HepG2 (cell line): ENCODE data around the gene REEP2. TPM values are rescaled to one million over a fixed set of nuclear protein-coding genes. Genes with fewer than 3 reads are reported as not detected.

Experiments
- ARNT2 ChIP-seq: sonication (generic); formaldehyde crosslinking; IDR thresholded peaks from 2 replicates; pipeline ENCODE4 v1.8.0; 2022; ENCODE audit warnings: mild to moderate bottlenecking, low read depth, missing genetic modification reagents, moderate library complexity
- CERS6 ChIP-seq: sonication (generic); formaldehyde crosslinking; IDR thresholded peaks from 2 replicates; pipeline ENCODE4 v1.5.0; 2020; ENCODE audit warnings: missing genetic modification reagents
- ETV5 ChIP-seq: IDR thresholded peaks from 2 replicates; pipeline ENCODE4 v1.6.1; 2018; ENCODE audit warnings: missing biosample characterization, missing genetic modification reagents, inconsistent platforms, borderline replicate concordance
- ETV6 ChIP-seq: sonication (generic); formaldehyde crosslinking; conservative IDR thresholded peaks from 2 replicates; pipeline ENCODE4 v1.4.0; 2020; ENCODE audit warnings: missing genetic modification reagents
- GLMP ChIP-seq: sonication (generic); formaldehyde crosslinking; IDR thresholded peaks from 2 replicates; pipeline ENCODE4 v1.9.0; 2021; ENCODE audit warnings: missing genetic modification reagents, mild to moderate bottlenecking, borderline replicate concordance
- HOXA5 ChIP-seq: sonication (generic); formaldehyde crosslinking; IDR thresholded peaks from 2 replicates; pipeline ENCODE4 v1.4.0; 2020; ENCODE audit warnings: missing genetic modification reagents
- KDM2A ChIP-seq: sonication (generic); formaldehyde crosslinking; IDR thresholded peaks from 2 replicates; pipeline ENCODE4 v1.4.0; 2020; ENCODE audit warnings: low read depth, missing genetic modification reagents, borderline replicate concordance
- LCORL ChIP-seq, 2 experiments: fragments of 450-650 bp in 1 of 2; sonication (generic) in 1 of 2; formaldehyde crosslinking in 1 of 2; IDR thresholded peaks; 2 replicates each; pipeline versions ENCODE4 v1.5.0 to v1.6.1; 2017 to 2020; ENCODE audit warnings: antibody characterized with exemption in 1 of 2, missing genetic modification reagents in 1 of 2
- MAF1 ChIP-seq: sonication (generic); formaldehyde crosslinking; IDR thresholded peaks from 2 replicates; pipeline ENCODE4 v1.5.0; 2020; ENCODE audit warnings: missing genetic modification reagents, borderline replicate concordance
- ONECUT2 ChIP-seq: sonication (generic); formaldehyde crosslinking; IDR thresholded peaks from 2 replicates; pipeline ENCODE4 v1.4.0; 2020; ENCODE audit warnings: missing genetic modification reagents
- PHF8 ChIP-seq: sonication (generic); formaldehyde crosslinking; IDR thresholded peaks from 2 replicates; pipeline ENCODE4 v1.5.0; 2020; ENCODE audit warnings: missing genetic modification reagents
- PITX1 ChIP-seq: sonication (generic); formaldehyde crosslinking; IDR thresholded peaks from 2 replicates; pipeline ENCODE4 v1.5.1; 2020; ENCODE audit warnings: mild to moderate bottlenecking, missing genetic modification reagents
- PPARG ChIP-seq: conservative IDR thresholded peaks from 2 replicates; pipeline ENCODE4 v1.6.1; 2016; ENCODE audit warnings: missing biosample characterization, missing genetic modification reagents
- RBM22 ChIP-seq: fragments of 200-400 bp; formaldehyde crosslinking; optimal IDR thresholded peaks from 2 replicates; pipeline ENCODE3; 2017; ENCODE audit warnings: mild to moderate bottlenecking, low read length, moderate library complexity
- RELA ChIP-seq: sonication (generic); formaldehyde crosslinking; IDR thresholded peaks from 2 replicates; pipeline ENCODE4 v1.4.0; 2020; ENCODE audit warnings: missing genetic modification reagents
- REPIN1 ChIP-seq: sonication (generic); formaldehyde crosslinking; IDR thresholded peaks from 2 replicates; pipeline ENCODE4 v1.8.0; 2022; ENCODE audit warnings: missing genetic modification reagents, low read depth, mild to moderate bottlenecking, borderline replicate concordance
- SMARCE1 ChIP-seq: fragments of 450-650 bp; IDR thresholded peaks from 2 replicates; pipeline ENCODE4 v1.6.1; 2017; ENCODE audit warnings: borderline replicate concordance
- SMYD3 ChIP-seq: sonication (generic); formaldehyde crosslinking; IDR thresholded peaks from 2 replicates; pipeline ENCODE4 v1.8.1; 2023; ENCODE audit warnings: mild to moderate bottlenecking, missing genetic modification reagents
- SNAI1 ChIP-seq: sonication (generic); formaldehyde crosslinking; IDR thresholded peaks from 2 replicates; pipeline ENCODE4 v1.5.0; 2020; ENCODE audit warnings: mild to moderate bottlenecking, missing genetic modification reagents, borderline replicate concordance
- YY1 ChIP-seq: IDR thresholded peaks from 2 replicates; pipeline ENCODE4 v1.6.1; 2011; ENCODE audit warnings: low read length, low read depth, moderate library complexity, mild to moderate bottlenecking; ENCODE audit not compliant: insufficient read depth, insufficient replicate concordance
- ZNF274 ChIP-seq: sonication (generic); formaldehyde crosslinking; IDR thresholded peaks from 2 replicates; pipeline ENCODE4 v1.5.1; 2020; ENCODE audit warnings: mild to moderate bottlenecking, missing genetic modification reagents
- ZNF484 ChIP-seq: sonication (generic); formaldehyde crosslinking; IDR thresholded peaks from 2 replicates; pipeline ENCODE4 v1.5.1; 2020; ENCODE audit warnings: mild to moderate bottlenecking, low read depth, missing genetic modification reagents, borderline replicate concordance
- ZNF619 ChIP-seq: sonication (generic); formaldehyde crosslinking; IDR thresholded peaks from 2 replicates; pipeline ENCODE4 v1.4.0; 2020; ENCODE audit warnings: mild to moderate bottlenecking, missing genetic modification reagents
- ZNF740 ChIP-seq: sonication (generic); formaldehyde crosslinking; IDR thresholded peaks from 2 replicates; pipeline ENCODE4 v1.4.0; 2020; ENCODE audit warnings: missing genetic modification reagents
- polyA plus RNA-seq, 8 experiments: library from polyadenylated mRNA; depleted of rRNA in 3 of 8; stranded (reverse) in 7 of 8; unstranded in 1 of 8; fragments of >200 nt; fragmentation: Illumina TruSeq in 4 of 8; extraction: Trizol in 4 of 8; gene quantifications; 2 replicates each; pipeline versions ENCODE4 v1.2.1 to v1.2.3, GENCODE V29; 2011 to 2016; ENCODE audit warnings: low read depth in 4 of 8, missing spikeins in 1 of 8, mixed read lengths in 1 of 8; ENCODE audit not compliant: insufficient read depth in 1 of 8
- total RNA-seq, 5 experiments: library from RNA; depleted of rRNA; stranded (reverse); fragments of >200 nt; fragmentation: Illumina TruSeq; extraction: Trizol; gene quantifications; 2 replicates each; pipeline ENCODE4 v1.2.3, GENCODE V29; 2016; ENCODE audit warnings: low read depth in 1 of 5
- TF ChIP-seq, protein P1 (sequence below): sonication (generic); formaldehyde crosslinking; IDR thresholded peaks from 2 replicates; pipeline ENCODE4 v1.9.0; 2022; ENCODE audit warnings: missing genetic modification reagents, mild to moderate bottlenecking, borderline replicate concordance

REEP2 gene
- total and polyA plus RNA-seq, 2 of the 13 experiments (the other 11 are each of a cell fraction or from before 2014, with no cell fraction given): 5.3 to 7.8 TPM

DNA sequence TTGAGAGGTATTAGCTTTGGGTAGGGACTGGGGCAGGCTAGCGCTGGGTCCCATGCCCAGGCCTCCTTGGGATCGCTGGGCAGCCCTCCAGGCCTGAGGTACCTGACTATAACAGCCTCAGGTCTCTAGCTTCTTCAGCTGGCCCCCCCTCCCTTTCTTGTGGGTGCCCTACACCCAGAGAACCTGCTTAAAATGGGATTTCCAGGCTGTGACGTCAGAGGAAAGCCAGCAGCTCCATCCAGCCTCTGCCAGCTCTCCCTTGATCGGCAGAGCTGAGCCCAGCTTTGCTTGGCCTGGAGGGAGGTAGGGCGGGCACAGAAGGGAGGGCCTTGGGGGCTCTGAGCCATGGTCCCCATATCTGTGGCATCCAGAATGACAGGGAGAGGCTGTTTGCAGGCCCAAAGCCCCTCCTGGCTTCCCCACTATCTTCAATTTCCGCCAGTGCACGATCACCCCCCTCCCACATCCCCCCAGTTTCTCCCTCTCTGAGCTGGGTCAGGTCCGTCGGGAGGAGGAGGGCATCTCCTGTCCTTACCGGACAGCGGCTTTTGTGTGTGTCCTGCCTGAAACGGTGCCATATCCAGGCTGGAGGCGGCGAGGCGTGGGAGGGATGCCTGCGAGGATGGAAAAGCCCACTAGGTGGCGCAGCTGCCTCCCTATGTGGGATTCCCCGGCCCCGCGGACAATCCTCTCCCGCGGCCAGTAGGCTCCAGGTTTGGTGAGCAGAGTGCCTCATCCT is 10.8 kb downstream of the REEP2 start (continued):
- 0 out of 2 replicates have a peak, but pooled peaks have one; percentile 37 for TF ChIP-seq PITX1 (CRISPR knock-in tag)
- peak; percentile 66; the same call in 1 of the 2 replicates for TF ChIP-seq KDM2A
- TF ChIP-seq ZNF274 (CRISPR knock-in tag): peak; percentile 60; the same call in 1 of the 2 replicates
- peak; percentile 85 for TF ChIP-seq ZNF619 (CRISPR knock-in tag)
- no peak for TF ChIP-seq ZNF484 (CRISPR knock-in tag)
- no peak for TF ChIP-seq ETV6 (CRISPR knock-in tag)
- TF ChIP-seq, protein P1, sequence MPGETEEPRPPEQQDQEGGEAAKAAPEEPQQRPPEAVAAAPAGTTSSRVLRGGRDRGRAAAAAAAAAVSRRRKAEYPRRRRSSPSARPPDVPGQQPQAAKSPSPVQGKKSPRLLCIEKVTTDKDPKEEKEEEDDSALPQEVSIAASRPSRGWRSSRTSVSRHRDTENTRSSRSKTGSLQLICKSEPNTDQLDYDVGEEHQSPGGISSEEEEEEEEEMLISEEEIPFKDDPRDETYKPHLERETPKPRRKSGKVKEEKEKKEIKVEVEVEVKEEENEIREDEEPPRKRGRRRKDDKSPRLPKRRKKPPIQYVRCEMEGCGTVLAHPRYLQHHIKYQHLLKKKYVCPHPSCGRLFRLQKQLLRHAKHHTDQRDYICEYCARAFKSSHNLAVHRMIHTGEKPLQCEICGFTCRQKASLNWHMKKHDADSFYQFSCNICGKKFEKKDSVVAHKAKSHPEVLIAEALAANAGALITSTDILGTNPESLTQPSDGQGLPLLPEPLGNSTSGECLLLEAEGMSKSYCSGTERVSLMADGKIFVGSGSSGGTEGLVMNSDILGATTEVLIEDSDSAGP (CRISPR knock-in tag): no peak
- no peak for TF ChIP-seq PPARG
- TF ChIP-seq SMARCE1: no peak
- no peak for TF ChIP-seq LCORL (IDR thresholded peaks at IDR 0.05)
- TF ChIP-seq LCORL (CRISPR knock-in tag; IDR thresholded peaks at IDR 0.05): 0 out of 2 replicates have a peak, but pooled peaks have one; percentile 41
- TF ChIP-seq REPIN1: peak; percentile 49; the same call in 1 of the 2 replicates
- no peak for TF ChIP-seq SMYD3
- TF ChIP-seq GLMP (CRISPR knock-in tag): no peak
- 0 out of 2 replicates have a peak, but pooled peaks have one; percentile 9 for TF ChIP-seq ETV5 (CRISPR knock-in tag)
- no peak; the same call in 1 of the 2 replicates for TF ChIP-seq RELA (CRISPR knock-in tag)
- no peak for TF ChIP-seq CERS6 (CRISPR knock-in tag)
- TF ChIP-seq HOXA5 (CRISPR knock-in tag): no peak
- no peak for TF ChIP-seq ONECUT2 (CRISPR knock-in tag)
- TF ChIP-seq ZNF740 (CRISPR knock-in tag): no peak
- no peak for TF ChIP-seq SNAI1 (CRISPR knock-in tag)
- TF ChIP-seq RBM22: no peak
- no peak for TF ChIP-seq PHF8 (CRISPR knock-in tag)
- TF ChIP-seq YY1: no peak
- TF ChIP-seq ARNT2 (CRISPR knock-in tag): 0 out of 2 replicates have a peak, but pooled peaks have one; percentile 25
- no peak for TF ChIP-seq MAF1 (CRISPR knock-in tag)
